ENCODE measurements around the gene P2RX7. TPM values are rescaled to one million over a fixed set of nuclear protein-coding genes. Genes with fewer than 3 reads are reported as not detected.

Gene P2RX7
- total and polyA plus RNA-seq, 9 of the 15 experiments (the other 6 are each of a cell fraction or from before 2014, with no cell fraction given) = 0.04 to 0.65 (median 0.30) TPM

DNA sequence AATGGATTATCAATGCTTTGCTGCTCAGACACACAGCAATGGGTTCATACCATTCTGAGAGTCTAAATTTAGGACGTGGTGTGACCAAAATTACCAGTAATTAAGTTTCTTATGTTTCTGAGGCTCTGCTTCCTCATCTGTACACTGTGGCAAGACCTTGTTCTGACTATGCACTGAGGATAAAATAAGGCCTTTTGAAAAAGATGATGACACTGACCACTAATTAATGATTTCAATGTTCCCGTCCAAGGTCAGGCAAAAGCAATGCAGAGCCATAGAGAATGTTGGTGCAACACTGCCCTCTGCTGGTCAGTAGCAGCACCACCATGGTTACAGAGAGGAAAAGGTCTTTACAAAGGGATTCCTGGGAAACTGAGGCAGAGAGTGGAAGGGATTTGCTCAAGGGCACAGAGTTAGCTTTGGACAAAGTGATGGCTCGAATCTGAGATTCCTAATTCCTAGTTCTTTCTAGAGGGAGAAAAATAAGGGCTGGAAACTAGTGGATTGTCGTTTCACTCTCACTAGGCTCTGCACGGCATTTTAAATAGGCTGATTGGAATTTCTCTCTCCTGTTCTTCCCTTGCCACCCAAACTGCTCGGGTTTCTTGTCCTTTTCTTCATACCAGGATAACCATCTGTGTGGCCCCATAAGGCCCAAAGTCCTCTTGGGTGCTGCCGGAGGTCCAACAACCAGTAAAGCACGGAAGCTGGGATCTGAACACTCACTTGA lies 22.3 kb upstream of the P2RX7 start (continued):
- TF ChIP-seq, protein P1, sequence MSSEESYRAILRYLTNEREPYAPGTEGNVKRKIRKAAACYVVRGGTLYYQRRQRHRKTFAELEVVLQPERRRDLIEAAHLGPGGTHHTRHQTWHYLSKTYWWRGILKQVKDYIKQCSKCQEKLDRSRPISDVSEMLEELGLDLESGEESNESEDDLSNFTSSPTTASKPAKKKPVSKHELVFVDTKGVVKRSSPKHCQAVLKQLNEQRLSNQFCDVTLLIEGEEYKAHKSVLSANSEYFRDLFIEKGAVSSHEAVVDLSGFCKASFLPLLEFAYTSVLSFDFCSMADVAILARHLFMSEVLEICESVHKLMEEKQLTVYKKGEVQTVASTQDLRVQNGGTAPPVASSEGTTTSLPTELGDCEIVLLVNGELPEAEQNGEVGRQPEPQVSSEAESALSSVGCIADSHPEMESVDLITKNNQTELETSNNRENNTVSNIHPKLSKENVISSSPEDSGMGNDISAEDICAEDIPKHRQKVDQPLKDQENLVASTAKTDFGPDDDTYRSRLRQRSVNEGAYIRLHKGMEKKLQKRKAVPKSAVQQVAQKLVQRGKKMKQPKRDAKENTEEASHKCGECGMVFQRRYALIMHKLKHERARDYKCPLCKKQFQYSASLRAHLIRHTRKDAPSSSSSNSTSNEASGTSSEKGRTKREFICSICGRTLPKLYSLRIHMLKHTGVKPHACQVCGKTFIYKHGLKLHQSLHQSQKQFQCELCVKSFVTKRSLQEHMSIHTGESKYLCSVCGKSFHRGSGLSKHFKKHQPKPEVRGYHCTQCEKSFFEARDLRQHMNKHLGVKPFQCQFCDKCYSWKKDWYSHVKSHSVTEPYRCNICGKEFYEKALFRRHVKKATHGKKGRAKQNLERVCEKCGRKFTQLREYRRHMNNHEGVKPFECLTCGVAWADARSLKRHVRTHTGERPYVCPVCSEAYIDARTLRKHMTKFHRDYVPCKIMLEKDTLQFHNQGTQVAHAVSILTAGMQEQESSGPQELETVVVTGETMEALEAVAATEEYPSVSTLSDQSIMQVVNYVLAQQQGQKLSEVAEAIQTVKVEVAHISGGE (CRISPR knock-in tag; IDR thresholded peaks at IDR 0.05) = no peak
- TF ChIP-seq FOSL1 (tag; conservative IDR thresholded peaks at IDR 0.05) (no peak), MECOM (CRISPR knock-in tag; IDR thresholded peaks at IDR 0.05) (no peak), CHD4 (IDR thresholded peaks at IDR 0.05; ENCODE audit: insufficient read depth, insufficient replicate concordance, low read depth, low read length, poor library complexity, severe bottlenecking) (no peak), JUND (IDR thresholded peaks at IDR 0.05; ENCODE audit: borderline replicate concordance, low read depth, low read length) (0 out of 2 replicates have a peak, but pooled peaks have one; percentile 19), JUND (tag; IDR thresholded peaks at IDR 0.05; ENCODE audit: borderline replicate concordance, low read depth, low read length) (no peak; the same call in 2 of the 3 replicates), NR3C1 (CRISPR knock-in tag; IDR thresholded peaks at IDR 0.05) (no peak), MAFK (IDR thresholded peaks at IDR 0.05; ENCODE audit: low read length) (no peak), RAD21 (CRISPR knock-in tag; conservative IDR thresholded peaks at IDR 0.05 in 1 of 2, IDR thresholded peaks at IDR 0.05 in 1 of 2) (peak; percentile 90 to 94), YY1 (IDR thresholded peaks at IDR 0.05; ENCODE audit: borderline replicate concordance in 1 of 3, control insufficient read depth in 1 of 3, extremely low read depth in 1 of 3, insufficient read depth in 3 of 3, insufficient read length in 1 of 3, insufficient replicate concordance in 2 of 3, low read depth in 1 of 3, low read length in 2 of 3) (no peak)
- TF ChIP-seq, protein P2, sequence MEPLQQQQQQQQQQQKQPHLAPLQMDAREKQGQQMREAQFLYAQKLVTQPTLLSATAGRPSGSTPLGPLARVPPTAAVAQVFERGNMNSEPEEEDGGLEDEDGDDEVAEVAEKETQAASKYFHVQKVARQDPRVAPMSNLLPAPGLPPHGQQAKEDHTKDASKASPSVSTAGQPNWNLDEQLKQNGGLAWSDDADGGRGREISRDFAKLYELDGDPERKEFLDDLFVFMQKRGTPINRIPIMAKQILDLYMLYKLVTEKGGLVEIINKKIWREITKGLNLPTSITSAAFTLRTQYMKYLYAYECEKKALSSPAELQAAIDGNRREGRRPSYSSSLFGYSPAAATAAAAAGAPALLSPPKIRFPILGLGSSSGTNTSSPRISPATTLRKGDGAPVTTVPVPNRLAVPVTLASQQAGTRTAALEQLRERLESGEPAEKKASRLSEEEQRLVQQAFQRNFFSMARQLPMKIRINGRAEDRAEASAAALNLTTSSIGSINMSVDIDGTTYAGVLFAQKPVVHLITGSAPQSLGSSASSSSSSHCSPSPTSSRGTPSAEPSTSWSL (CRISPR knock-in tag; IDR thresholded peaks at IDR 0.05; ENCODE audit: borderline replicate concordance) = no peak
- TF ChIP-seq, protein P3, sequence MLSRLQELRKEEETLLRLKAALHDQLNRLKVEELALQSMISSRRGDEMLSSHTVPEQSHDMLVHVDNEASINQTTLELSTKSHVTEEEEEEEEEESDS (CRISPR knock-in tag; IDR thresholded peaks at IDR 0.05) = no peak
- TF ChIP-seq, protein P4, sequence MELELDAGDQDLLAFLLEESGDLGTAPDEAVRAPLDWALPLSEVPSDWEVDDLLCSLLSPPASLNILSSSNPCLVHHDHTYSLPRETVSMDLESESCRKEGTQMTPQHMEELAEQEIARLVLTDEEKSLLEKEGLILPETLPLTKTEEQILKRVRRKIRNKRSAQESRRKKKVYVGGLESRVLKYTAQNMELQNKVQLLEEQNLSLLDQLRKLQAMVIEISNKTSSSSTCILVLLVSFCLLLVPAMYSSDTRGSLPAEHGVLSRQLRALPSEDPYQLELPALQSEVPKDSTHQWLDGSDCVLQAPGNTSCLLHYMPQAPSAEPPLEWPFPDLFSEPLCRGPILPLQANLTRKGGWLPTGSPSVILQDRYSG (tag; conservative IDR thresholded peaks at IDR 0.05; ENCODE audit: low read depth) = no peak
